GM20431 (cell line): ENCODE measurements around the gene ZNF479.
"Not testable (repeated sequence)": the region's sequence is repeated elsewhere in the genome, so short reads cannot be mapped to it uniquely, and the experiment has no call there.

Source experiments
- in situ Hi-C: fragments of 300-500 bp; cut with MseI, MboI; formaldehyde crosslinking; loops from one replicate; pipeline ENCODE4 v1.15.0; 2020; ENCODE audit warnings: low sequenced_read_pairs; ENCODE audit not compliant: unreplicated experiment

Gene ZNF479

DNA sequence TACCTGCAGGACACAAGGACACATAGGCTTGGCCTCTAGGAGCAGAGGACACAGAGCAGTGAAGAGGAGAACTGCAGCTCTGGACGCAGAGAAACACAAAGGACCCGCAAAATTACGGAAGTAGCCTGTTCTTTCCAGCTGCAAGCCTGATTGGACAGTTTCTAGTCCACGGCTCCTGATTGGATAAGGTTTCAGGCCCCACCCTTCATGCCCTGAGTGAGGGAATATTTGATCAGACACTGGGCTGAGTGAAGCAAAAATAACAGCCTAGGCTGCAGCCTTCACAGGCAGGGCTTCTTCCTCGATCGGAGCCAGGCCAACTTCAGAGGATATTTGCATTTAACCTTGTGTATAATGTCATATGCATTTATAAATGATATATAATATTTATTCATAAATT is at the start of gene ZNF479:
TSS of gene ZNF479 (minus strand) at position 101 of the 400 bp plus-strand sequence. CDS start 112 bp downstream, outside the sequence.
- in situ Hi-C loops, result not testable (repeated sequence)

GRCh38 chr7:57182031-57182430 is 49.8 kb upstream of the ZNF479 start:
- in situ Hi-C loops, result no loop called here

DNA sequence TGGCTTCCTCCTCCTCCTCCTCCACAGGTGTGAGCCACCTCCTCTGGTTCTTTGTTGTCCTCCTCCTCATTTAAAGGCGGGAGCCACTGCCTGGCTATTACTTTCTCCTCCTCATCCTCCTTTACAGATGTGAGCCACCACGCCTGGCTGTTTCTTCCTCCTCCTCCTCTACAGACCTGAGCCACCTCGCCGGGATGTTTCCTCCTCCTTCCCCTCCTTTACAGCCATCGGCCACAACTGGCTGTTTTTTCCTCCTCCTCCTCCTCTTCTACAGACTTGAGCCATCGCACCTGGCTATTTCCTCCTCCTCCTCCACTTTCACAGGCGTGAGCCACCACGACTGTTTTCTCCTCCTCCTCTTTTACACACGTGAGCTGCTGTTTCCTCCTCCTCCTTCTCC is 49.0 kb upstream of the ZNF479 start:
- in situ Hi-C loops, result no loop called here

GRCh38 chr7:57179776-57180415 is 47.7 kb upstream of the ZNF479 start:
- in situ Hi-C loops, result no loop called here

DNA sequence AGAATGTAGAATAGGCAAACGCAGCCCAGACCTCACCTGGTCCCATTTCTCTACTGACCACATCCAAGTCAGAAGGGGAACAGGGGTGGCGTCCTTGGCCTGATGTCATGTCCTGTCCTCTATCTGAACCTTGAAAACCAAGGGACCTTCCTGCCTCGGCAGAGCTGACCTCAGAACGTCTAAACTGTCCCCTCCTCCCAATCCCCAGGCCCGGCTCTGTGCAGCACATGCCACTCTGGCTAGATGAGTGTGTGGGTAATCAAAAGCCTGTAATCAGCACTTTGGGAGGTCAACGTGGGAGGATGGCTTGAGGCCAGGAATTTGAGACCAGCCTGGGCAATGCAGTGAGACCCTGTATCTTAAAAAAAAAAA is 46.5 kb upstream of the ZNF479 start:
- in situ Hi-C loops, result no loop called here

DNA sequence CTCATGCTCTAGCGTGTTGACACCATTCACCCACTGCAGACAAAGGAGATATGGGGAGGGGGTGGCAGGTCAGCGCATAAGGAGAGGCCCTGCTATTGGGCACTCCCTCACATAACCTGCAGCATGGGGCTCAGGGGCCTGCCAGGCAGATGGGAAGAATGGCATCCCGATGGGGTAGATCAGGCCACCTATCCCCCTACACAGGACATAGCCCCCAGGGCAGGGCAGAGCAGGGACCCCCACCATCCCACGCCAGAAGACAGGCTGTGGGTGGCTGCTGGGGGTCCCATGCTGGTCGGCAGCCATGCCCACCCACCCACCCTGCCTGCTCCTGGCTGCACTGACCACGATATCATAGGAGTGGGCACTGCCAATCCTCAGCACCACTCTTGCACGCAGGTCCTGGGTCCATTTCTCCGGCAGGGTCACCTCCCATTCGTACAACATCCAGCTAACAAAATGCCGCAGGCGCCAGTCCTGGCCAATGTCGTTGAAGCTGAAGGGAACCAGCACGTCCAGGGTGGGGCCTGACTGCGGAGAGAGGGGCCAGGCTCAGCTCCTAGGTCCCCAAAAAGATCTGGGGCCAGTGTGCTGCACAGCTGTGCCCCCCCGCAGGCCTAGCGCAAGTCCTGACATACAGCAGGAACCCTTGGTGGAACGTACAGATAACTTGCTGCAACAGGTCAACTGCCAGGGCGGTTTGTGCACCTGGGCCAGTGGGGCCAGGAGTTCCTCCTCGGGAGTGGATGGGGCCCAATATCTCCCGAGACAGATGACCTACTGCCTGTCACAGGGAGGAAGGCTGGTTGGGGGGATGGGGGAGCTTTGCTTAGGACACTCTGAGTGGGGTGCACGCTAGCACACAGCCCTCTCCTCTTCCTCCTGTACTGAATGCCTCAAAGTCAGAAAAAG is 45.9 kb upstream of the ZNF479 start:
- in situ Hi-C loops, result no loop called here

GRCh38 chr7:57176928-57177635 is 44.8 kb upstream of the ZNF479 start:
- in situ Hi-C loops, result no loop called here

- in situ Hi-C loops, result no loop called here
These were observed 33.2 kb upstream of the ZNF479 start for GRCh38 chr7:57165285-57165899.

DNA sequence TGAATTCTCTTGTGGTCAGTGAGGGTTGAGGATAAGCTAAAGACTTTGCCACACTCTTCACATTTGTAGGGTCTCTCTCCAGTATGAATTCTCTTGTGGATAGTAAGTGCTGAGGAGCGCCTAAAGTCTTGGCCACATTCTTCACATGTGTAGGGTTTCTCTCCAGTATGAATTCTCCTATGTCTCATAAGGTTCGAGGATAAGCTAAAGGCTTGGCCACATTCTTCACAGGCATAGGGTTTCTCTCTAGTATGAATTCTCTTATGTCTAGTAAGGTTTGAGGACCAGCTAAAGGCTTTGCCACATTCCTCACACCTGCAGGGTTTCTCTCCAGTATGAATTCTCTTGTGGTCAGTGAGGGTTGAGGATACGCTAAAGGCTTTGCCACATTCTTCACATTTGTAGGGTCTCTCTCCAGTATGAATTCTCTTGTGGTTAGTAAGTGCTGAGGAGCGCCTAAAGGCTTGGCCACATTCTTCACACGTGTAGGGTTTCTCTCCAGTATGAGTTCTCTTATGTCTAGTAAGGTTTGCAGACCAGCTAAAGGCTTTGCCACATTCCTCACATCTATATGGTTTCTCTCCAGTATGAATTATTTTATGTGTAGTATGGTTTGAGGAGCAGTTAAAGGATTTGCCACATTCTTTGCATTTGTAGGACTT is 12.0 kb downstream of the ZNF479 start:
- in situ Hi-C loops, result not testable (repeated sequence)
